GM18502 (cell line): ENCODE results near the gene PLAAT3.
"Not testable (repeated sequence)": the region's sequence is repeated elsewhere in the genome, so short reads cannot be mapped to it uniquely, and the experiment has no call there.

ENCODE experiments used
- ATAC-seq: cut with Tn5 transposase; IDR thresholded peaks from one replicate; pipeline ENCODE4 v1.9.1; 2021; ENCODE audit warnings: mild to moderate bottlenecking; ENCODE audit not compliant: unreplicated experiment, poor library complexity

The PLAAT3 gene

DNA sequence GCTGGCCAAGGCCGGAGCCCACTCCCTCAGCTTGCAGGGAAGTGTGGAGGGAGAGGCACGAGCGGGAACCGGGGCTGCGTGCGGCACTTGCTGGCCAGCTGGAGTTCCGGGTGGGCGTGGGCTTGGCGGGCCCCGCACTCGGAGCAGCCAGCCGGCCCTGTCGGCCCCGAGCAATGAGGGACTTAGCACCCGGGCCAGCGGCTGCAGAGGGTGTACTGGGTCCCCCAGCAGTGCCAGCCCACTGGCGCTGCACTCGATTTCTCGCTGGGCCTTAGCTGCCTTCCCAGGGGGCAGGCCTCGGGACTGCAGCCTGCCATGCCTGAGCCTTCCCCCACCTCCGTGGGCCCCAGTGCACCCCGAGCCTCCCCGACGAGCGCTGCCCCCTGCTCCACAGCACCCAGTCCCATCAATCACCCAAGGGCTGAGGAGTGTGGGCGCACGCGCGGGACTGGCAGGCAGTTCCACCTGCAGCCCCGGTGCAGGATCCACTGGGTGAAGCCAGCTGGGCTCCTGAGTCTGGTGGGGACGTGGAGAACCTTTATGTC lies 64.0 kb downstream of the PLAAT3 start:
- not testable (repeated sequence) for ATAC-seq

DNA sequence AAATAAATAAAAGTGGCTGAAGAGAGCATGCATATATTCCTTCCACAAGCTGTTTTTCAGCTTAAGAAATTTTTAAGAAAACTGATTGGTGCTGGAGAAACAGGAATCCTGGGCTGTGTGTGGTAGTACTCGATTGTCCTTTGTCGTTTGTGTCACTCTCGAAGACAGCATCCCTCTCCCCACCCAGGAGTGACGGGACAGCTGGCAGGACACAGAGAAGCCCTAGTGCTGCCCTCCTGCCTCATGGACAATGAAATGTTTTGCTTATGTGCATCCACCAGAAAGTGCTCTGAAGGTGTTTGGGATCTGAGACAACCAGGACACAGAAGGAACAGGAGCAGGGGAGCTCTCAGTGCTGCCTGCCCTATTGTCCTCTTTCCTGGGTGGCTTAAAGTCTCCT lies 64.8 kb downstream of the PLAAT3 start:
- no peak for ATAC-seq

DNA sequence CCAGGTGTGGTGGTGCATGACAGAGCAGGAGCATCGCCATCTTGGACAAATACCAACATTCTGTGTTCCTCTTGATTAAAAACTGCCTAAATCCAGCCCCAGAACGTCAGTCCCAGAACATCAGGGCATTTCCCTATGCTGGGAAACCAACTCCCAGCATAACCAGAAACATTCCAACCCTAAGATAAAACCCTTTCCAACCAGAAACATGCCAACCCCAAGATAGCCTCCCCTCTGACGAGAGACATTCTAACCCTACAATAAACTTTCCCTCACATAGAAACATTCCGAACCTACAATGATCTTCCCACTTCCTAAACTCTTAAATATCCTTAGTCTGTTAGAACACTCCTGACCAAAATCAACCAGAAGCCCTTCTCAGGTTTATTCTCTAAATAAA lies 66.1 kb downstream of the PLAAT3 start:
- ATAC-seq: no peak

DNA sequence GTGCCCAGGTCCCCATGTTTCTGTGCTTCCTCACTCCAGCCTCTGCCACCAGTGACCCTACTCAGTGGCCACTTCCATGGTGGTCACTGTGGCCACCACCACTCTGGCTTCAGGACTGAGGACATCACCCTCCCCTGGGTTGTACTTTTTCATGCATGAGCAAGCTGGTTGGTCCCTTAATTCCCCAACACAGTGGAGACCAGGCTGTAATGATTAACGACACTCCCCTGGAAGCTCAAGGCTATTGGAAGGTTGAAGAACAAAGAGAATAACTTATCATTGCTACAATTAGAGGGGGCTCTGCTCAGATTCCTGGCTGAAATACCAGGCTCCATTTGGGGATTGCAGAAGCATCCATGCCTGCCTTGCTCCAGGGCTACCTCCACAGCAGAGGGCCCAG lies 67.2 kb downstream of the PLAAT3 start:
- ATAC-seq: no peak

DNA sequence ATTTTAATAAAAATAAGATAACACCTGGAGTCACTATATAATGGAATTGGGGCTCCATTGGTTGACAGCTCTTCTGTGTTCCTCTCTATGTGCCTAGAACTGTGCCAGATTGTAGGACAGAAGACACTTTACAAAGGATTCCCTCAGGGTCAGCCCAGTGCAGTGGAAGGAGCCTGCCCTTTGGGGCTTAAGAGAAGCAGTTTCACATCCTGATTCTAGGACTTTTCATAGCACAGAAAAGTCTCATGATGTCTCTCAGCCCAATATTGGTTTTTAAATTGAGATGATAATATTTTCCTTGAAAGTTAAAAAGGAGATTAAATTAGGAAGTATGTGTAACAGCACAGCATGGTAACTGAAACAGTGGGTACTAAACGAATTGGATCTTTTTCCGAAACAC lies 70.5 kb downstream of the PLAAT3 start:
- ATAC-seq: no peak

DNA sequence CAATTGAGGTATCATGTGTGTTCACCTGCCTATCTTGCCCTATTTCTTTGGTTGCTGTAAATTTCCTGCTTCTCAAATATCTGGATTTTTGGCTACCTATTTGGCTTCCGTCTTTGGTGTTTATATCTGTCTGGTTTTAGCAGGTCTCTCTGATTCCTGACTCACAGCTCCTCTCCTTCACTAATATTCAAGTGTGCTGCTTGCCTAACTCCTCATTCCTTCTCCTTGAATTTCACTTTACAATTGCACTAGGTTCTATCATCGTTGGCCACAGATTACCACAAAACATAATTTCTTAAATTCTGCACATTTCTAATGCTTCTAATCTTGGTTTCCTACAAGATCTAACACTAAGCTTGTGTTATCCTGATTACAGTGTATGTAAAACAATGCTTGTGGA lies 71.7 kb downstream of the PLAAT3 start:
- not testable (repeated sequence) for ATAC-seq

DNA sequence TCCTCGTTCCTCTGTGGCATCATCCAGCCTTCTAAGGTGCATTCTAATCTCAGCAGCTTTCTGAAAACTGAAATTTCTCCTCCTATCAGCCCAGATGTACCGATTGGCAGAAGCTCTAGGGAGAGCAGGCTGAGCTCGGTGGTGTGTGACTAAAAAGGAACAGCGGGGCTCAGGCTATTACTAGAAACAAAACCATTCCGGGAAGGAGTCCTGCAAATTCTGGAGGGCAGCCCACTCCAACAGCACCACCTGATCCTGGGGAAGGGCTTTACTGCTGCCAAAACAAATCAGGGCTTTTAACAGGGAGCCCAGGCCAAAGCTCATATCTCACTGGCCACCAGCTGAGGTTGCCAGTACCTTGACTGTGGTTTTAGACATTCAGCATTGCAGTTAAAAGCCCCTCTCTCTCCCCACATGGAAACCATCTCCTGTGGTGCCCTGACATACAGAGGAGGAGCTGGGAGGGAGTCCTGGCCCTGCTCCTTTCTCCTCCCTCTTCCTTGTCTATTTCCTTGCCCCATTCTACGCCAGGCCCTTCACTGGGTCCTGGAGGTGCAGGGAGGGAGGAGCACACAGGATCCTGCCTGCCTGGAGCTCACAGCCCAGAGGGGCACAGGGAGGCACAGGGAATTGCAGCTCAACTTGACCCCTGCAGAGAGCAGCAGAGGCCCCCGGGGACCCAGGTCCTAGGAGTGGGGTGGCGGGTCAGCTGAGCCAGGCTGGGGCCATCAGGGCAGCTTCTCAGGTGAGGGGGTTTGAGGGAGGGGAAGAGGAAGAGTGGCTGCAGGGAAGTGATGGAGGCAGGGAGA lies 76.7 kb downstream of the PLAAT3 start:
- ATAC-seq: no peak

DNA sequence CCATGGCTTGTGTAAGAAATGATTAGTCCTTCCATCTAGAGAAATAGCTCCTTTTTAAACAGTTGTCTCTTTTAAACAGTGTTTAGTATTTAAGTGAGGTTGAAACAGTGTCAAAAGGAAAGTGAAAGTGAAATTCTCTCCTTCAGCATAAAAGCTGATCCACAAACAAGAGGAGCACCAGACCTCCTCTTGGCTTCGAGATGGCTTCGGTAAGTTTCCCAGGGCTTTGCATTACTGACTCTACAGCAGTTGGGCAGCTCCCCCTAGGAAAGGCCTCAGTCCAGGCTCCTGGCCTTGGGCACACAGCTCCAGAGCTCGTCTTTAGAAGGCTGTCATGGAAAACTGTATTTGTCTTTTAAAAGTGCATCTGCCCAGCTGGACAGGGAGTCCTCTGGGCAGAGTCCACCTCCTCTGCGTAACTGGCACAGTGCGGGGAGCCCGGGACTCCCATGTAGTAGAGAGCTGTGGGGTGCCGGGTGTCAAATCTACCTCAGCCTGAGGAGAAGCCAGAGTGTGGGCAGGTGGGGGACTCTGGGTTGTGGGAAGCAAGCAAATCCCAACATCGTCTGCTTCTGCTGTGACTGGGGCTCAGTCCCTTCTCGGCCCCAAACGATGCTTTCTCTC lies 77.5 kb downstream of the PLAAT3 start, which contains the start of gene PLAAT4:
PLAAT4 (plus strand) TSS at position 140 of the 624 bp plus-strand sequence; CDS start at position 201, 61 bp downstream.
- no peak for ATAC-seq

DNA sequence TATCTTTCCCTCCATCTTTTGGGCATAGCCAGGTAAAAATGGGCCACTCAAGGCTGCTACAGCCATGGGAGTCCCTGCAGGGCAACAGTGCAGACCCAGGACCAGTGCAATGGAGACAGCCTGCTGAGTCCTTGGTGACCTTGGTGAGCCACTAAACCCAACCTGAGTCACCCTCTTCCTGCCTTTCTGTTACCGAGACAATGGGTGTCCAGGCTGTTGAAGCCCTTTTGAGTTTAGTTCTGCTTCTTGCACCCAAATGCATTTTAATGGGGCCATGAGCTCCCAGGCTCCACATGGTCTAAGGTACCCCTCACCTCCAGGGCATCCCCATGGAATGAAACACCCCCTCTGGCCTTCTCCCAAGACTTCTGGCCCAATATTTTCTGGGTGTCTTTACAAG lies 78.5 kb downstream of the PLAAT3 start:
- ATAC-seq: no peak

DNA sequence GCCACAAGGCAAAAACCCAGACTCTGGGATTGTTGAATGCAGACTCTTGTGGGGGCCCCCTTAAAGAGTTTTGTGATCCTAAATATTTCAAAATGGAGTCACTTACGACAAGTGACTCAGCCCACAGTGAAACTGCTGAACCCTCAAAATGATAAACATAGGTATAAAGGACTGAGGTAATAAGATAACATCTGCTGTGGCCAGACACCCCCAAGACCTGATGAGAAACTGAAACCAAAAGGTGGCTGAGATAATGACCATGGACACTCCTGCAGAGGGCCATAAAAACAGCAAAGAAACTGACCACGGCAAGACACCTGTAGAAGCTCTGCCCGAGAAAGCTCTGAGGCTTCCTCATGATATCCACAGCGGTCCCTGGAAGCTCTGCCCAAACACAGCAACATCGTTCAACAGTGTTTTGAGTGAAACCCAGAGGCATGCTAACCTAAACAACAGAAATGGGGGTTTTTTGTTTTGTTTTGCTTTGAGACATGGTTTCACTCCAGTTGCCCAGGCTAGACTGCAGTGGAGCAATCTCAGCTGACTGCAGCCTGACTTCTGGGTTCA lies 79.3 kb downstream of the PLAAT3 start:
- peak; percentile 59 for ATAC-seq

DNA sequence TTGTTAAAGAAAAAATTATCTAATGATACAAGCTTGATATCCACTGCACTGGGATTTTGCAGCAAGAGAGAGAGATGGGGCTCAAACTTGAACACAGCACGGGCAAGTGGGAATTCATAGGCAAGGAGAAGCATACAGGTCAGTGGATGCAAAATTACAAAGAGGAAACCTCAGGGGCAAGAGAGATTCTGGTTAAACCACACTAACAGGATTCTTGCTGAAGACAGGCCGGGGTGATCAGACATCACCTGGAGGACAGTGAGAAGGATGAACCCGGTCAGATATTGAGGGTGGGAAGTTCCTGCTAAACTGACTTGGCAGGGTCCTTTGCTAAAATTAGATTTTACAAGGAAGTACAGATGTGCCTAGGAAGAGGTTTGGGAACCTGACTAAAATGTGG lies 80.2 kb downstream of the PLAAT3 start:
- no peak for ATAC-seq

DNA sequence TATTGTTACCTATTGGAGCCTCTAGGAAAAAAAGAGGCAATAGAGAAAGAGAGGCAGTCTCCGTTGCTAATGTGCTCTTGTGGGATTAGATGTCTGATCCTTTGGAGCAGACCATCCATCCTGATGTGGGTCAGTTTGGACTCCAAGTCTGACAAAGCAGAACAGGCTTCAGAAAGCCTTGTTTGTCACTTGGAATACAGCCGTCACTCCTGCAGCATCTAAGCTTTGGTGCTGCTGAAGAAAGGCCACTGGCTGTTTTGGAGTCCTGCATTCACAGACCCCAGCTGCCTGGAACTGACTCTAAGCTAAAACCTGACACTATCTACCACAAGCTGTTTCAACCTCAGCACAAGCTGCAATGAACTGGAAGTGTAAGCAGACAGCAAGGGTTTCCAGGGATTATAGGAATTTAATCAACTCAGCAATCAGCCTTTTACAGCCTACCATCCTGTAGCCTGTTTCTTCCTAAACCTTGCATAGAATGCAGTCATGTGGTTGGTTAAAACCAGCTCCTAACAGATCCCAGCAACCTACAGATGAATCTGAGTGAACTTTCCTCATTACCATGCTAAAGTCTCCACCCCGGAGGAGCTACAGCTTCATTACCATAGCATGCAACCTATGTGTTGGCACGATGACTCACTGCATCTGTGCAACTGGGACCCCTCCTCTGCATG lies 81.3 kb downstream of the PLAAT3 start:
- no peak for ATAC-seq

DNA sequence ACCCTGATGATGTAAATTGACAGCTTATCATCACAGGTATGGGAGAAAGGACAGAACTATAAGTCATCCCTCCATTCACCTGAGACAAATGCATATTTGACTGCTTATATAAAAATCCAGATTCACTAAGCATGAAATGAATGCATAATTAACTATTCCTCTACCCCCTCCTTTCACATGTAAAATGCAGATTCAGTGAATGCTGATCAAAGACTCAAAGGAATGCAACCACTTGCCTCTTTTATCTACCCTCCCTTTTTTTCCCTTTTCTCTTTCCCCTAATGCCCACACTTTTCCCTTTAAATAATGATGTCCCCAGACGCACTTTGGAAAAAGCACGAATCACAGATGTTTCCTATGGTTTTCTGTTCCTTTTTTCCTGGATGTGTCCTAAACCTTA lies 82.1 kb downstream of the PLAAT3 start:
- no peak for ATAC-seq

DNA sequence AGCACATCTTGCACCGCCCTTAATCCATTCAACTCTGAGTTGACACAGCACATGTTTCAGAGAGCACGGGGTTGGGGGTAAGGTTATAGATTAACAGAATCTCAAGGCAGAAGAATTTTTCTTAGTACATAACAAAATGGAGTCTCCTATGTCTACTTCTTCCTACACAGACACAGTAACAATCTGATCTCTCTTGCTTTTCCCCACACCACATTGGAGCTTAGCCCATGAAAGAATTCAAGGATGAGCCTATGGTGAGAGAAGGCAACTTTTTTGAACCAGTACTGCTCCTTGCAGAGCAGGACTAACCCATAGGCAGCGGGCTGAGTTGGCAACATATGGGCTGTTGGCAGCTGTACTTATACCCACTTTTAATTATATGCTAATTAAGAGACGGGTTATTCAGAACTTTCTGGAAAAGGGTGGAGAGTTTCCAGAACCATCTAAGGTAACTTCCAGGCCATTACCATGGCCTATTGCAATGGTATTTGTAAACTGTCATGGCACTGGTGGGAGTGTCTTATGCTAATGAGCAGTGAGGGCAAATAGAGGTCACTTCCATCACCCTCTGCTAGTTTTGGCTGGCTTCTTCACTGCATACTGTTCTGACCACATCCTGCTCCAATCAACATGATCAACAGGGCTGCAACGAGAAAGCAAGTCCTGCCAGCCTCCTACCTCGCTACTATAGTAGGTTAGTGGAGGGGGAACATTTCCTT lies 83.0 kb downstream of the PLAAT3 start:
- ATAC-seq: peak; percentile 68

DNA sequence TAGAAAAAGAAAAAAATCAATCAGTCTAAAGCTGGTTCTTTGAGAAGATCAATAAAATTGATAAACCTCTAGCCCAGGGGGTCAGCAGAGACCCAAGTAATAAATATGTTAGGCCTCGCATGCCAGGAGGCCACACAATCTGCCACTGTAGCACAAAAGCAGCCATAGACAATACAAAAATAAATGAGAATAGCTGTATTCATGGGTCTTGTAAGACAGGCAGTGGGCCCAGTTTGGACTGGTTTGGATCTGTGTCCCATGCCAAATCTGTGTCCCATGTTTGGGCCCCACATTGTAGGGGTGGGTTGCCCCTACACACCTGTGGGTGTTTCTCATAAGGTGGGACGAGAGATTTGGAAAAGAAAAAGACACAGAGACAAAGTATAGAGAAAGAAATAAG lies 84.2 kb downstream of the PLAAT3 start:
- no peak for ATAC-seq

DNA sequence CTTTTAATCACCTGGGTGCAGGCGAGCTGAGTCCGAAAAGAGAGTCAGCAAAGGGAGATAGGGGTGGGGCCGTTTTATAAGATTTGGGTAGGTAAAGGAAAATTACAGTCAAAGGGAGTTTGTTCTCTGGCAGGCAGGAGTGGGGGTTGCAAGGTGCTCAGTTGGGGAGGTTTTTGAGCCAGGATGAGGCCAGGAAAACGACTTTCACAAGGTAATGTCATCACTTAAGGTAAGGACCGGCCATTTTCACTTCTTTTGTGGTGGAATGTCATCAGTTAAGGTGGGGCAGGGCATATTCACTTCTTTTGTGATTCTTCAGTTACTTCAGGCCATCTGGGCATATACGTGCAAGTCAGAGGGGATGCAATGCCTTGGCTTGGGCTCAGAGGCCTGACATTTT lies 84.9 kb downstream of the PLAAT3 start:
- ATAC-seq: not testable (repeated sequence)

DNA sequence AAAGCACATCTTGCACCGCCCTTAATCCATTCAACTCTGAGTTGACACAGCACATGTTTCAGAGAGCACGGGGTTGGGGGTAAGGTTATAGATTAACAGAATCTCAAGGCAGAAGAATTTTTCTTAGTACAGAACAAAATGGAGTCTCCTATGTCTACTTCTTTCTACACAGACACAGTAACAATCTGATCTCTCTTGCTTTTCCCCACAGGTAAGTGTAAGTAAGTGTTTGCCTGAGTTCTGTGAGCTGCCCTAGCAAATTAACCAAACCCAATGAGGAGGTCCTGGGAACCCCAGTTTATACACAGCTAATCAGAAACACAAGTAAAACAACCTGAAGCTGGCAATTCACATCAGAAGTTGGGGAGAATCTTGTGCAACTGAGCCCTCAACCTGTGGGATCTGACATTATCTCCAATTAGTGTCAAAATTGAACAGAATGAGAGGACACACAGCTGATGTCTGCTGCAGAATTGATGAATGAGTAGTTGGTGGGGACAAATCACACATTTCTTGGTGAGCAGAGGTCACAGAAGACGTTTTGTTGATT lies 85.4 kb downstream of the PLAAT3 start:
- not testable (repeated sequence) for ATAC-seq

DNA sequence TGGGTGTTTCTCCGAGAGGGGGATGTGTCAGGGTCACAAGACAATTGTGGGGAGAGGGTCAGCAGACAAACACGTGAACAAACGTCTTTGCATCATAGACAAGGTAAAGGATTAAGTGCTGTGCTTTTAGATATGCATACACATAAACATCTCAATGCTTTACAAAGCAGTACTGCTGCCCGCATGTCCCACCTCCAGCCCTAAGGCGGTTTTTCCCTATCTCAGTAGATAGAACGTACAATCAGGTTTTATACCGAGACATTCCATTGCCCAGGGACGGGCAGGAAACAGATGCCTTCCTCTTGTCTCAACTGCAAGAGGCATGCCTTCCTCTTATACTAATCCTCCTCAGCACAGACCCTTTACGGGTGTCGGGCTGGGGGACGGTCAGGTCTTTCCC lies 86.1 kb downstream of the PLAAT3 start:
- ATAC-seq: not testable (repeated sequence)

DNA sequence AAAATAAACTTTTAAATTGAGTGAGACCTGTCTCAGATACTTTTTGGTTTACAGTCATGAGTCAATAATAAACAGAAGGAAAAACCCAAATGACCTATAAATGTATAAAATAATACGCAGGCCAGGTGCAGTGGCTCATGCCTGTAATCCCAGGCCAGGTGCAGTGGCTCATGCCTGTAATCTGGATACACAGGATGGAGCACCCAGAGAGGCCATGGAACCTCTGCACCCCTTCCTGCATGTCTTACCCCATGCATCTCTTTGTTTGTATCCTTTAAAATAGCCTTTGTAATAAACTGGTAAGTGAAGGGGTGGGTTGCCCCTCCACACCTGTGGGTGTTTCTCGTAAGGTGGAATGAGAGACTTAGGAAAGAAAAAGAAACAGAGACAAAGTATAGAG lies 86.6 kb downstream of the PLAAT3 start:
- ATAC-seq: no peak
